ENCODE measurements around the gene GSTM2. TPM values are rescaled to one million over a fixed set of nuclear protein-coding genes. Genes with fewer than 3 reads are reported as not detected.

The GSTM2 gene
- total RNA-seq, 1 experiment from 2014 or later, result 5.9 TPM

- H4K20me1 ChIP-seq (ENCODE audit: insufficient read depth), result no peaks in the 10 kb centered on the region
- ATAC-seq (no peak), DNase-seq (ENCODE audit: low read depth, low spot score) (no peak)
- H3K27ac ChIP-seq (ENCODE audit: low read depth, low read length), result no peak overlapping the region
- H3K4me2 ChIP-seq (ENCODE audit: low read length), result no peak overlapping the region
- H3K4me1 ChIP-seq (ENCODE audit: control insufficient read depth in 1 of 2, insufficient read depth in 2 of 2, low read length in 2 of 2), result peaks cover 0 to 9% of the 10 kb centered on the region in 2 experiments; a peak in 3 of 4 replicates
- no peaks in the 10 kb centered on the region for H3K9me2 ChIP-seq (ENCODE audit: insufficient read depth)
- no peaks in the 10 kb centered on the region for H3K36me3 ChIP-seq (ENCODE audit: control insufficient read depth in 1 of 2, insufficient read depth in 2 of 2, low read length in 2 of 2)
- no peaks in the 10 kb centered on the region for H3K79me2 ChIP-seq (ENCODE audit: insufficient read depth, low read length)
- no peak overlapping the region for H2AFZ ChIP-seq (ENCODE audit: low read depth, low read length, poor library complexity, severe bottlenecking)
- no peaks in the 10 kb centered on the region for H3K9me3 ChIP-seq (ENCODE audit: control insufficient read depth in 1 of 2, insufficient read depth in 1 of 2, low read depth in 1 of 2, low read length in 2 of 2)
- peaks cover 10% of the 10 kb centered on the region; the same call in 1 of the 2 replicates for H3K27me3 ChIP-seq (ENCODE audit: insufficient read depth, low read length)
- H3K4me3 ChIP-seq (replicated peaks in 1 of 2; ENCODE audit: low read depth in 1 of 2, low read length in 2 of 2), result no peak overlapping the region
- H3K9ac ChIP-seq (ENCODE audit: low read length), result no peak overlapping the region
- intact Hi-C loops (cut with micrococcal nuclease), result no loop called here
- POLR2A ChIA-PET, result interaction anchor here (1.9 to 2.1 kb wide), 2 partner anchors 11 to 102 kb away, joined by 6 to 8 read pairs; partner anchors contain the start of gene GNAI3
- TF ChIP-seq ELF1 (IDR thresholded peaks at IDR 0.05; ENCODE audit: borderline replicate concordance, low read depth), result no peak
- no peak for TF ChIP-seq JUND (IDR thresholded peaks at IDR 0.05)
- TF ChIP-seq, protein P1, sequence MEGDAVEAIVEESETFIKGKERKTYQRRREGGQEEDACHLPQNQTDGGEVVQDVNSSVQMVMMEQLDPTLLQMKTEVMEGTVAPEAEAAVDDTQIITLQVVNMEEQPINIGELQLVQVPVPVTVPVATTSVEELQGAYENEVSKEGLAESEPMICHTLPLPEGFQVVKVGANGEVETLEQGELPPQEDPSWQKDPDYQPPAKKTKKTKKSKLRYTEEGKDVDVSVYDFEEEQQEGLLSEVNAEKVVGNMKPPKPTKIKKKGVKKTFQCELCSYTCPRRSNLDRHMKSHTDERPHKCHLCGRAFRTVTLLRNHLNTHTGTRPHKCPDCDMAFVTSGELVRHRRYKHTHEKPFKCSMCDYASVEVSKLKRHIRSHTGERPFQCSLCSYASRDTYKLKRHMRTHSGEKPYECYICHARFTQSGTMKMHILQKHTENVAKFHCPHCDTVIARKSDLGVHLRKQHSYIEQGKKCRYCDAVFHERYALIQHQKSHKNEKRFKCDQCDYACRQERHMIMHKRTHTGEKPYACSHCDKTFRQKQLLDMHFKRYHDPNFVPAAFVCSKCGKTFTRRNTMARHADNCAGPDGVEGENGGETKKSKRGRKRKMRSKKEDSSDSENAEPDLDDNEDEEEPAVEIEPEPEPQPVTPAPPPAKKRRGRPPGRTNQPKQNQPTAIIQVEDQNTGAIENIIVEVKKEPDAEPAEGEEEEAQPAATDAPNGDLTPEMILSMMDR (IDR thresholded peaks at IDR 0.05 in 2 of 3, conservative IDR thresholded peaks at IDR 0.05 in 1 of 3; ENCODE audit: borderline replicate concordance in 1 of 3, insufficient read depth in 1 of 3, low read depth in 2 of 3, low read length in 2 of 3), result no peak
- no peak for TF ChIP-seq POLR2A (IDR thresholded peaks at IDR 0.05; ENCODE audit: borderline replicate concordance, extremely low read depth, insufficient read depth, insufficient read length)
- TF ChIP-seq EZH2phosphoT487 (IDR thresholded peaks at IDR 0.05; ENCODE audit: borderline replicate concordance), result no peak
- no peak for TF ChIP-seq YY1 (IDR thresholded peaks at IDR 0.05; ENCODE audit: extremely low read depth, insufficient replicate concordance, low read depth, low read length)
- no peak for TF ChIP-seq MAX (IDR thresholded peaks at IDR 0.05)
- CTCF ChIA-PET, result interaction anchor here (0.7 to 3.5 kb wide), 8 partner anchors 10 to 334 kb away, joined by 3 to 57 read pairs (median 9); partner anchors contain the start of genes AHCYL1 and GNAI3
- RAD21 ChIA-PET (ENCODE audit: low non-redundant PET in 1 of 2, low total read pairs in 2 of 2, uncharacterized antibody in 2 of 2, unreplicated experiment in 2 of 2), result interaction anchor here (1.3 to 1.4 kb wide), 2 partner anchors 10 to 11 kb away, joined by 3 to 7 read pairs; no protein-coding TSS in a partner anchor
- no TSS peak for BruUV-seq (replicated peaks)
These were observed 17.2 kb upstream of the GSTM2 start for GRCh38 chr1:109650609-109651008.
